Activated T-cell treated with anti-CD3 and anti-CD28 coated beads, Interleukin-2, amount 50 U/mL, for 72 hours (primary cell): ENCODE results near the gene ARHGAP25. TPM values are rescaled to one million over a fixed set of nuclear protein-coding genes. Genes with fewer than 3 reads are reported as not detected.
"Not testable (repeated sequence)": the region's sequence is repeated elsewhere in the genome, so short reads cannot be mapped to it uniquely, and the experiment has no call there.

ENCODE experiments used
- ATAC-seq, 2 donors: fragments of 150-1000 bp; cut with Tn5 transposase; replicated peaks in 1 of 2; 2 replicates each; pipeline ENCODE4 v1.10.0; 2021; ENCODE audit warnings: moderate library complexity in 2 of 2, mild to moderate bottlenecking in 1 of 2
- DNase-seq, 2 donors: peaks; one replicate each; pipeline ENCODE4 v3.0.0; 2021 to 2022; ENCODE audit warnings: mixed read lengths in 1 of 2
- H3K27ac Mint-ChIP-seq: one replicate; pipeline ENCODE4 v1.8.0; 2022; ENCODE audit warnings: mild to moderate bottlenecking, moderate library complexity, mixed read lengths
- H3K27me3 Mint-ChIP-seq: one replicate; pipeline ENCODE4 v1.8.0; 2022; ENCODE audit warnings: low read depth, mixed read lengths
- H3K36me3 Mint-ChIP-seq, 2 donors: one replicate each; pipeline ENCODE4 v1.8.0; 2022; ENCODE audit warnings: mixed read lengths in 2 of 2, mild to moderate bottlenecking in 1 of 2; ENCODE audit not compliant: insufficient read depth in 2 of 2
- H3K4me1 Mint-ChIP-seq: one replicate; pipeline ENCODE4 v1.8.0; 2022; ENCODE audit warnings: low read depth, mixed read lengths
- H3K4me3 Mint-ChIP-seq, 2 donors: one replicate each; pipeline ENCODE4 v1.8.0; 2022; ENCODE audit warnings: mild to moderate bottlenecking in 2 of 2, mixed read lengths in 2 of 2, moderate library complexity in 2 of 2
- H3K9me3 Mint-ChIP-seq, 2 donors: one replicate each; pipeline ENCODE4 v1.8.0; 2022; ENCODE audit warnings: mixed read lengths in 2 of 2
- total RNA-seq, 2 donors: library from RNA; stranded (reverse); gene quantifications; one replicate each; pipeline ENCODE4 v1.2.3, GENCODE V29; 2022

The ARHGAP25 gene
- total RNA-seq, 2 donors from 2014 or later: 38.3 to 49.5 TPM

DNA sequence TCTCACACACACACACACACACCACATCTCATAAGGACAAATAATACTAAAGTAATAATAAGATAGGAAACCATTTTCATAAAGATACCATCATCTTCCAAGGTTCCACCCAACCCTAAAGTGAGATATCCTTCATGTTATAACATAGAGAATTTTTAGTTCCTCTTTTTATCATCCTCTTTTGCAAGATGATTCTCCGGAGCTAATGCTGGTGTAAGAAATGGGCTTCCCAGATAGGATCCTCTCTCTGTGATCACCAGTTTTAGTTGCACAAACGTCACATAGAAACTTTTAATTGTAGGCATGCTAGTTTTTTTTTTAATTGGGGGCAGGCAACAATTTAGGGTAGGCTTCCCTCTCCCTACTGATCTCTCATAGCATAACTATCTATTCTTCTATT, 49.6 kb downstream of the ARHGAP25 start:
- Mint-ChIP-seq H3K36me3 (peaks cover 6 to 24% of the 10 kb centered on the region in 2 donors), H3K4me3 (no peak overlapping the region)

DNA sequence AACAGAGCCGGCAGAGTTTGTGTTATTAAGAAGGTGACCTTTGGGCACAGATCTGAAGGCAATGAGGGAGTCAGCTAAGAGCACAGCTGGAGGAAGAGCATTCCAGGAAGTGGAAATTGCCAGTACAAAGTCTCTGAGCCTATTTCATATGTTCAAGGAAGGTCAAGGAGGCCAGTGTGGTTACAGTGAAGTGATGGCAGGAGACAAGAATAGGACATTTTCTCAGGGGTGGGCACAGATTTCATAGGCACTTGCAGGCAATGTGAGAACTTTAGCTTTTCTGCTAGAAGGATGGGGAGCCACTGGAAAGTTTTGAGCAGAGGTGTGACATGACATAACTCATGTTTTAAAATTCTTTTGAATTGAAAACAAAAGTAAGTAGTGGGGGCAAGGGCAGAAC, 50.3 kb downstream of the ARHGAP25 start:
- H3K9me3 Mint-ChIP-seq: no peaks in the 10 kb centered on the region
- H3K4me3 Mint-ChIP-seq: no peak overlapping the region
- H3K27ac Mint-ChIP-seq: no peak overlapping the region
- H3K36me3 Mint-ChIP-seq: peaks cover 9 to 19% of the 10 kb centered on the region in 2 donors
- no peak for DNase-seq
- peaks cover 37% of the 10 kb centered on the region for H3K4me1 Mint-ChIP-seq
- no peaks in the 10 kb centered on the region for H3K27me3 Mint-ChIP-seq
- ATAC-seq: no peak

More for the DNA sequence above, 49.6 kb downstream of the ARHGAP25 start:
- no peaks in the 10 kb centered on the region for H3K27me3 Mint-ChIP-seq
- no peak for DNase-seq
- no peaks in the 10 kb centered on the region for H3K9me3 Mint-ChIP-seq
- ATAC-seq: no peak
- peaks cover 38% of the 10 kb centered on the region for H3K4me1 Mint-ChIP-seq
- no peak overlapping the region for H3K27ac Mint-ChIP-seq

DNA sequence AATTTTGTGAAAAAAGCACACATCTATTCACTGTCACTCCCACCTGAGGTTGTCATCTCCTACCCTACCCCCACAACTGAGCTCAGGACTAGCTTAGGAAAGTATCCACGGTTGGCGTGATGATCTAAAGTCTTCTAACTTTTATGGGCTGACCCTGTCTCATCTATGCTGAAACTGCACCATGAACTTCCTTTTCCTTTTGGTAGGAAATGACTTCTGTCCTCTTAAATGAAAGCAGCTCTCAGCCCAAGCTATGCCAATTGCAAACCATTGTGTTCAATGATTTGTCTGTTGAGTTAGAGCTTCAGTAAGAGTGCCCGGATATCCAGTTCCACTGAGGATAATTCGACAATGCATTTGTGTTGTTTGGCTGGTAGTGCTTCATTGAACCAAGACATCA, 52.7 kb downstream of the ARHGAP25 start:
- Mint-ChIP-seq H3K36me3 (peaks cover 14 to 17% of the 10 kb centered on the region in 2 donors), H3K4me3 (no peak overlapping the region), H3K4me1 (peaks cover 37% of the 10 kb centered on the region), H3K27me3 (no peaks in the 10 kb centered on the region), H3K27ac (no peak overlapping the region), H3K9me3 (no peaks in the 10 kb centered on the region)
- ATAC-seq (no peak), DNase-seq (no peak)

DNA sequence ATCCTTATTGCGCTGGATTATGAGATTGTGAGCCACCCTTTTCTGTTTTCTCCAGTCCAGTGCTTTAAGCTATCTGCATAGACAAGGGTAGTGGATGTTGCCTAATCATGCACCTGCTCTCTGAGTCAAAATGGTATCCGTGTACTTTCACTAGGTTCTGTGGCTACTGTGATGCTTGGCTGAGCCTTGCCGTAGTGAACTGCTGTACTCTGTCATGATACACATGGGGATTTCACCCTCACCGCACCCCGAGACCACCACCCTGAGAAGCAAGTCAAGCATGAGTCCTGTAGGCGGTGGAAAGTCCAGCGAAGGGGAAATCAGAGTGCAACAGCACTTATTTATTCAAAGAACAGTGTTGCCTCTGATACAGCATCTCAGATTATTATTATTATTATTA, 55.0 kb downstream of the ARHGAP25 start:
- Mint-ChIP-seq H3K27ac (no peak overlapping the region), H3K4me3 (no peak overlapping the region), H3K36me3 (peaks cover 13 to 20% of the 10 kb centered on the region in 2 donors), H3K4me1 (peaks cover 53% of the 10 kb centered on the region), H3K27me3 (no peaks in the 10 kb centered on the region), H3K9me3 (no peaks in the 10 kb centered on the region)
- DNase-seq (peak; percentile 59 to 68), ATAC-seq (peak; percentile 93 to 97)

DNA sequence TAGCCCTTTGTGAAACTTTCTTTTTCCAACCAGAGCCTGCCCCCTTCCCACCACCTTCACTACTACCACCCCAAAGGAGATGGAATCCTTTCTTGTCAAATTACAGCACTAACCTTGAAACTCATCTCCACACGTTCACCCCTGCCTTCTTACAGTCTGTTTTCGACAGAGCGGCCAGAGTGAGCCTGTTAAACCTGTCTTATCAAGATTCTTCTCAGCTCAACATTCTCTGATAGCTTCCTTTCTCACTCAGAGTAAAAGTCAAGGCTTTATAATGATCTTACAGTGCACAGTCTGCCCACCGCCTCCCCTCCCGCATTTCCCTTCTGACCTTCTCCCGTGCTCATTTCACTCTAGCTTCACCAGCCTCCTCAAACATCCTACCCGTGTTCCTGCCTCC, 56.0 kb downstream of the ARHGAP25 start:
- H3K27me3 Mint-ChIP-seq: no peaks in the 10 kb centered on the region
- ATAC-seq: no peak
- H3K4me3 Mint-ChIP-seq: no peak overlapping the region
- DNase-seq: no peak
- H3K36me3 Mint-ChIP-seq: peaks cover 19 to 27% of the 10 kb centered on the region in 2 donors
- peaks cover 63% of the 10 kb centered on the region for H3K4me1 Mint-ChIP-seq
- no peaks in the 10 kb centered on the region for H3K9me3 Mint-ChIP-seq
- peak overlapping the region; percentile 26 for H3K27ac Mint-ChIP-seq

DNA sequence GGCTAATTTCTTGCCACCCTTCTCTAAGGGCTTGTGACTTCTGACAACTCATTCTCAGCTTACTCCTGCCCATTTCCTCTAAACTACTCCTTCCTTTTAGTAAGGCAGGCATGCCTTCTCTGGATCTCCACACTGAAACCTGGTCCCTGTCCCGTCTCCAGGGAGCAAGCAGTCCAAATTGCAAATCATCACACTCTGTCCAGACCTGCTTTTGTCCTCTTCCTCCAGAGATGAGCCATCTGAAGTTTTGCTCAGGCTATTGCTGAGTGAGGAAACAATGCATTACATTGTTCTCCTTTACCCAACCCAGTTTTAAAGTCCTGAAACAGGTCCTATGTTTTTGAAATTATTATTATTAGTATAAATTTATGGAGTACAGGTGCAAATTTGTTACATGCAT, 57.3 kb downstream of the ARHGAP25 start:
- Mint-ChIP-seq H3K4me1 (peaks cover 76% of the 10 kb centered on the region), H3K36me3 (peaks cover 24 to 39% of the 10 kb centered on the region in 2 donors), H3K27me3 (no peaks in the 10 kb centered on the region), H3K9me3 (no peaks in the 10 kb centered on the region), H3K27ac (peak overlapping the region; percentile 13), H3K4me3 (no peak overlapping the region)
- DNase-seq (no peak), ATAC-seq (no peak)

DNA sequence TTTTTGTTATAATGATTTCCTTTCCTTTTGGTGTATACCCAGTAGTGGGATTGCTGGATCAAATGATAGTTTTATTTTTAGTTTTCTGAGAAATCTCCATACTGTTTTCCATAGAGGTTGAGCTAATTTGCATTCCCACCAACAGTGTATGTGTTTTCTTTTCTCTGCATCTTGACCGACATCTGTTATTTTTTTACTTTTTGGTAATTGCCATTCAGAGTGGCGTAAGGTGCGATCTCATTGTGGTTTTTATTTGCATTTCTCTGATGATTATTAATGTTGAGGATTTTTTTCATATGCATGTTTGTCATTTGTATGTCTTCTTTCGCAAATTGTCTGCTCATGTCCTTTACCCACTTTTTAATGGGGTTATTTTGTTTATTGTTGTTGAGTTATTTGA, 58.1 kb downstream of the ARHGAP25 start:
- H3K9me3 Mint-ChIP-seq: no peaks in the 10 kb centered on the region
- ATAC-seq: no peak
- peak overlapping the region; percentile 71 for H3K27ac Mint-ChIP-seq
- H3K4me3 Mint-ChIP-seq: peak overlapping the region in 1 of 2 donors; percentile 29
- H3K27me3 Mint-ChIP-seq: no peaks in the 10 kb centered on the region
- H3K36me3 Mint-ChIP-seq: peaks cover 24 to 37% of the 10 kb centered on the region in 2 donors
- peaks cover 77% of the 10 kb centered on the region for H3K4me1 Mint-ChIP-seq
- DNase-seq: no peak

DNA sequence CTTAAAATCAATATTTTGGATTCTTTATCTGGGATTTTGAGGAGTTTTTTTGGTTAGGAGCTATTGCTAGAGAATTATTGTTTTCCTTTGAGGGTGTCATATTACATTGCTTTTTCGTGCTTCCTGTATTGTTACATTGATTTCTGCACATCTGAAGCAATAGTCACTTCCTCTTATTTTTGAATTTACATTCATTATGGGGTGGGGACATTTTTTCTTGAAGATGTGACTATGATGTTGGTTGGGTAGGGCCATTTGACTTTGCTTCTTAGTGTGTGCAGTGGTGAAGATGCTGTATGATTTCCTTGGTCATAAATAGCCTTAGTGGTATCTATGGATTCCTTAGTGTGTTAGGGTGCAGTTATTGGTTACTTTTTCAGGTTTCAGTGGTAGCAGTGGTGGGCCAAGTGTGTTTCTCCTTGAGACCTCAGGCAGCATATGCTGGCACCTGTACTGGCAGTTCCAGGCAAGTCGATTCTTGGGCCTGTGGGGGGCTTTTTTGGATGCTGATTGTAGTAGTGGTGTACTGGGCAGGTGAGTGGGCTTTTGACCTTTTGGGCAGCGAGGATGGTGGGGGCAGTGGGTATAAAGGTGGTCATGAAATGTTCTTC, 61.8 kb downstream of the ARHGAP25 start:
- H3K9me3 Mint-ChIP-seq: no peaks in the 10 kb centered on the region
- H3K4me1 Mint-ChIP-seq: peaks cover 59% of the 10 kb centered on the region
- peak overlapping the region; percentile 5 to 79 for H3K4me3 Mint-ChIP-seq
- no peaks in the 10 kb centered on the region for H3K27me3 Mint-ChIP-seq
- H3K36me3 Mint-ChIP-seq: peaks cover 31 to 44% of the 10 kb centered on the region in 2 donors
- H3K27ac Mint-ChIP-seq: peak overlapping the region; percentile 92
- DNase-seq (peak; percentile 27 to 34), ATAC-seq (peak; percentile 96)

DNA sequence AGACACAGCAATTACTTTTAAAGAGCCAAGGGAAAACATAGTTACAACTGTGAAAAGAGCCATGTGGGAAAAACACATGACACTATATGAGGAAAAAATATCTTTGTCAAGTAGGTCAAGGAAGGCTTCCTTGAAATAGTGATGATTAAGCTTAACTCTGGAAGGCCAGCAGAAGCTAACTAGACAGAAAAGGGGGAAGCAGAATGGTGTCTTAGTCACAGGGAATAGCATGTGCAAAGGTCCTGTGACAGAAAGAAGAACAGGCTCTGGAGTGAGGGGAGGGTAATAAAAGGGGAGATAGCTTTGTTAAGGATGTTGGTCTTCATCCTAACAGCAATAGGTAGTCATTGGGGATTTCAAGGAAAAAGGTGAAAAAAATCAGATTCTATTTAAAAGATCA, 64.0 kb downstream of the ARHGAP25 start:
- Mint-ChIP-seq H3K27ac (peak overlapping the region; percentile 53), H3K4me3 (no peak overlapping the region), H3K27me3 (no peaks in the 10 kb centered on the region), H3K9me3 (no peaks in the 10 kb centered on the region), H3K4me1 (peaks cover 40% of the 10 kb centered on the region), H3K36me3 (peaks cover 30 to 36% of the 10 kb centered on the region in 2 donors)
- no peak for ATAC-seq
- DNase-seq: no peak

DNA sequence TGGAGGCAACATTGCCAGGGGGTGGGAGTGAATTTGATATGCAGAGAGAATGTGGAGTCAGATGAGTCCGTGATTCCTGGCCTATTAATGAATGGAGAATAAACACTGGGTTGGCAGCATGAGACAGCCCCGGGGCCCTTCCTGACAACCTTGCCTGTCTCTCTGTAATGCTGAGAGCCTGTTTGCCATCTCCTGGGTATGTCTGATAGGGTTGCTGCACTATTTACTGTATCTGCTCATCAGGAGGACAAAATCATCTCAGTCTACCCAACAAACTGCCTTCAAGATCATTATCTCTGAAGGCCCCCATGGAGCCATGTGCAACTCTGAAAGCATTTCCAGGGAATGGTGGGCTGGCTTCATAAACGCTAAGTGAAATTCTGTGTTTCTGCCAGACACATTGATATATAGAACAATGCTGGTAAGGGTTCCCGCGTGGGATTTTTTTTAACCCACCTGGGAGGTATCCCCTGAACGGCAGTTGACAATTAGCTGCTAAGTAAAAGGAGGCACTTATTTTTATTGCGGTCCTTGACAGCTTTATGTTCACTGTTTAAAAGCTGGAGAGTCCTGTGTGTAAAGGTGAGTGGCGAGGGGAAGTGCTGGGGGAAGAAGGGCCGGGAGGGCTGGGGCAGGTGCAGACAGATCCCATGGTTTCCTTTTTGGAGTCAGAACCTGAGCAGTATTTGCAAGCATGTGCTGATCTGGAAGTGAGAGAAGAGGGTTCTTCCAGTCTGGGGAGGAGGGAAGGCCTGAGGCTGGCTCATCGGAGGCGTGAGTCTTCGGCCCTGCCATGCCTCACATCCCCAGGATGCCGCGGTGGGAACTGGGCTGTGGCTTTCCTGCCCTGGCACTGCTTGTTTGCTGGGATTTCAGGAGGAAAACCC, 64.8 kb downstream of the ARHGAP25 start:
- H3K27me3 Mint-ChIP-seq: no peaks in the 10 kb centered on the region
- DNase-seq (no peak), ATAC-seq (no peak)
- no peaks in the 10 kb centered on the region for H3K9me3 Mint-ChIP-seq
- H3K27ac Mint-ChIP-seq: peak overlapping the region; percentile 53
- peaks cover 31% of the 10 kb centered on the region for H3K4me1 Mint-ChIP-seq
- no peak overlapping the region for H3K4me3 Mint-ChIP-seq
- H3K36me3 Mint-ChIP-seq: peaks cover 30 to 35% of the 10 kb centered on the region in 2 donors

DNA sequence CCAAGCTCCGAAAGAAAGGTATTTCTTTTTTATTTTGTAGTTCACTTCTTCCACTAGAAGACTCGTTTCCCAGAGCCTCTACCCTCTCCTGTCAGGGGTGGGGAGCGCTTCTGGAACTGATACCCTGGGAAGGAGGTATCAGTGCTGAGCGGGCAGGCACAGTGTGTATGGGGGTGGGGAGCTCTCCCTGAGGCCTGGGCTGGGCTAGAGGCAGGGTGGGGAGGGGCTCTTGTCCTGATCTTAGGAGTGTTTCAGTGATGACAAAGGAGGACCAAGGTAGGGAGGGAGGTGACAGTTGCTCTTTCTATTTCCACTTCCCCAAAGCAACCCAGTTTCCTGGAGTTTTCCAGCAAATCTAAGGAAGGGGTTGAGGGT, 65.4 kb downstream of the ARHGAP25 start:
- no peak for DNase-seq
- Mint-ChIP-seq H3K36me3 (peaks cover 24 to 35% of the 10 kb centered on the region in 2 donors), H3K4me1 (peaks cover 25% of the 10 kb centered on the region), H3K9me3 (no peaks in the 10 kb centered on the region), H3K27ac (no peak overlapping the region), H3K4me3 (no peak overlapping the region), H3K27me3 (no peaks in the 10 kb centered on the region)
- ATAC-seq: no peak

DNA sequence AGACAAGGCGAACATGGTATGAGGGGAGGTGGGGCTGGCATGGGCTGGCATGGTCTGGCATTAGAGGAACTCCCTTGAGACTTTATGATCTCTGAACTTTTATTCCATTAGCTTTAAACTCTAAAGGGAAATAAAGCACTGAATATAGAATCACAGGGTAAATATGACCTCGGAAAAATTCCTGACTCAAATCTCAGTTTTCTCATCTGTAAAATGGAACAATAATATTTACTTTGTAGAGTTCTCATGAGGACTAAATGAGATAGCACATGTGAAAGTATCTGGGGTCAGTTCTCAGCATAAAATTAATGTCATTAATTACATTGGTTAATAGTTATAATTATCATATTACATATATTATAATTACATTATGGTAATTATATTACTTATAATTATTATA, 65.9 kb downstream of the ARHGAP25 start:
- Mint-ChIP-seq H3K4me3 (no peak overlapping the region), H3K4me1 (peaks cover 20% of the 10 kb centered on the region), H3K36me3 (peaks cover 22 to 31% of the 10 kb centered on the region in 2 donors), H3K27ac (no peak overlapping the region), H3K9me3 (no peaks in the 10 kb centered on the region), H3K27me3 (no peaks in the 10 kb centered on the region)
- ATAC-seq: no peak
- no peak for DNase-seq

DNA sequence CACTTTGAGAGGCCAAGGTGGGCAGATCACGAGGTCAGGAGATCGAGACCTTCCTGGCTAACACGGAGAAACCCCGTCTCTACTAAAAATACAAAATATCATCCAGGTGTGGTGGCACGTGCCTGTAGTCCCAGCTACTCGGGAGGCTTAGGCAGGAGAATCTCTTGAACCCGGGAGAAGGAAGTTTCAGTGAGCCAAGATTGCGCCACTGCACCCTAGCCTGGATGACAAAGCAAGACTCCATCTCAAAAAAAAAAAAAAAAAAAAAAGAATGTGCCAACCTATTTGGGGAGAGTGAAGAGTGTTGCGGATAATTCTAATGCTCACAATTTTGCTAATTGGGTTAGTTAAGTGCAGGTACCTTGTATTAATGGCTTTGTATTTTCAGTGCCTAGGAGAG, 67.5 kb downstream of the ARHGAP25 start:
- not testable (repeated sequence) for H3K27ac Mint-ChIP-seq, H3K4me1 Mint-ChIP-seq, ATAC-seq, DNase-seq, H3K9me3 Mint-ChIP-seq, H3K27me3 Mint-ChIP-seq, H3K4me3 Mint-ChIP-seq
- H3K36me3 Mint-ChIP-seq: peaks cover 18 to 20% of the 10 kb centered on the region in 2 donors
